ENCODE measurements around the gene MS4A4A. TPM values are rescaled to one million over a fixed set of nuclear protein-coding genes. Genes with fewer than 3 reads are reported as not detected.
A peak's percentile ranks its signal among the peaks of the same experiment; 100 is the strongest.
"Not testable (repeated sequence)": the region's sequence is repeated elsewhere in the genome, so short reads cannot be mapped to it uniquely, and the experiment has no call there.

MS4A4A gene
- not detected in 2 replicates for total RNA-seq

DNA sequence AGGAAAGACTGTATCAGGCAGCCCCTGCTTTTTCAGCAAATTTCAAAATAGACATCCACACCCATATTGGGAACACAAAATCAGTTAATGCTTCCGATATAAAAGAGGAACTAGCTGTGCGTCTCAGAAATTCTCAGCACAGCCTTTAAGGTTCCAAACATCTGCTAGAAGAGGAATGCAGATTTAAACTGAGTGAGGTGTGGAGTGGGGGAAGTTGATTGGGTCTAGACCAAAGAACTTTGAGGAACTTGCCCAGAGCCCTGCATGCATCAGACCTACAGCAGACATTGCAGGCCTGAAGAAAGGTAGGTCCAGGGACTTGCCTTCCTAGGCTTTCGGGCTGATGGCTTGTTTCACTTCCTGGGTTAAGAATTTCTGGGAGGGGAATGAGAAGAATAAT is at the start of gene MS4A4A:
MS4A4A (plus strand) TSS at position 255 of the 400 bp plus-strand sequence; CDS start at position 265, 10 bp downstream.
- DNase-seq (ENCODE audit: low read depth), result no peak

DNA sequence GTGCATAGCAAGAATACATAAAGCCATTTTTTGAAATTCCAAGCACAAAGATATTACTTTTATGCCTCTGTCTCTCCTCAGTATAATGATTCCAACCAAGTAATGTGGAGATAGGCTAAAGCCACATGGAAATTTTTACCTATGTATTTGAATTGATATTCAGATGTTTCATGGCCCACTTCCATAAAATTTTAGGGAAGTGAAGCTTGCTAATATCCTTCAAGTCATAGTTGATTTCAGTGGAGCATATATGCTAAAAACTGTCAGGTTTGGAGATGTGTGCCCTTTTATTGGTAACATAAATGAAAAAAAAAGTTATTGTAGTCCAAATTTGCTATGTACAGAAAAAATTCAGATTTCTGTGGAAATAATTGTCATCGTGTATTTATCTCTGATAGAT is 49.8 kb upstream of the MS4A4A start:
- DNase-seq (ENCODE audit: low read depth), result no peak

DNA sequence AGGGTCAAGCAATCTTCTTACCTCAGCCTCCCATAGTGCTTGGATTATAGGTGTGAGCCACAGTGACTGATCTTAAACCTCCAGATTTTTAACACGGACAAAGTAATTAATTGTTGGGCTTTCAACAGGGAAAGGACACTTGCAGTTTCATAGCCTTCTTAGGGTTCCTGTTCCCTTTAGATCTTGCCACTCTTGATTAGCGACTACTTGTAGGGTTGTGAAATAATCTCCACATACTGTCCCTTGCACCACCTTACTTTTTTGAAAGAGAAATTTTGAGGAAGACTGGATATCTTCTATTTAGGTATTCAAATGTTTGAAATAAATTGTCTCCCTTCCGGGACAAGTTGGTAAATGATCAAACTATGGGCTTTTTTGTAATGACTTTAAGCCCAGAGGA is 45.1 kb upstream of the MS4A4A start:
- no peak for DNase-seq (ENCODE audit: low read depth)

DNA sequence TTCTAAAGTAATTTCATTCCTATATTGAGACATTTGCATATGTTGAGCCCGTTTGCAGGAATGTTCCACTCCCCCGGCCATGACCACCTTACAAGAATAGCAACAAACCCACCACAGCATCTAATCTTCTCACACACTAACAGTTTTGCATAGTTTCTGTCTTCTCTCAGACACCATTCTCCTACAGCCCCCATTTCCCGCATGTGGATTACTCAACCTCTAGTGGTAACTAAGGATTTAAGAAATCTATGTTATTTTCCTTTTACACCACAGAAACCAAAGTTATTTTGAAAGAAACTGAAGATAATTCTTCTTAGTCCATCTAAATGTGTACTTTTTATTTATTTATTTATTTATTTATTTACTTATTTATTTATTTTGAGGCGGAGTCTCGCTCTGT is 39.8 kb upstream of the MS4A4A start:
- DNase-seq (ENCODE audit: low read depth), result no peak

DNA sequence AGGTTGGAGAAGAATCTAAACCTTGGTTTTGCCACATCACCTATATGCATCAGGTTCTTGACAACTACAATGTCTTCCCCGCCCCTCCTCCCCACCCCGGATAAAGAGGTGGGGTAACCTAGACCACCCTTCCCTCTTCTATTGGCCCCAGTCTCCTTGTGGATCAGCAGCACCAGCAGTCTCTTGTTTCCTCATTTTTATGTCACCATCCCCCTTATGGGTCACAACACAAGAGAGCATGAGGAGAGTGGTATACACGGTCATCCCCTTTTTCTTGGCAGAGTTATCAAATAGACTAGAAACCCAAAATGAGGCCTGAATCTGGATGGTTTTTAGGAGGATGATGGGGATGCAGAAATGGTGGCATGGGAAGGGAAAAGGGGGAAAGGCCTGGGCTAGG is 38.7 kb upstream of the MS4A4A start:
- DNase-seq (ENCODE audit: low read depth), result no peak

DNA sequence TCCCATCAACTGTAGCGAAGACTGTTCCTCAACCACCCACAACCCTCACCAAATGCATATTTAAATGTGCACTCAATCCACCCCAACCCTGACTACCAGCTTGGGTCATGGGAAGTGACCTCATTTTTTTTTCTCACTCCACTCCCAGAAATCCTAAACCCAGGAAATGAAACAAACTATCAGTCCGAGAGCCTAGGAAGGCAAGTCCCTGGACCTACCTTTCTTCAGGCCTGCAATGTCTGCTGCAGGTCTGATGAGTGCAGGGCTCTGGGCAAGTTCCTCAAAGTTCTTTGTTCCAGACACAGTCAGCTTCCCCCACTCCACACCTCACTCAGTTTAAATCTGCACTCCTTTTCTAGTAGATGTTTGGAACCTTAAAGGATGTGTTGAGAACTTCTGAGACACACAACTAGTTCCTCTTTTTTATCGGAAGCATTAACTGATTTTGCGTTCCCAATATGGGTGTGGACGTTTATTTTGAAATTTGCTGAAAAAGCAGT is 37.7 kb upstream of the MS4A4A start, which contains the start of gene MS4A4E:
MS4A4E (minus strand) TSS at position 398 of the 500 bp plus-strand sequence. CDS start 13,082 bp downstream, outside the sequence.
- DNase-seq (ENCODE audit: low read depth), result no peak

DNA sequence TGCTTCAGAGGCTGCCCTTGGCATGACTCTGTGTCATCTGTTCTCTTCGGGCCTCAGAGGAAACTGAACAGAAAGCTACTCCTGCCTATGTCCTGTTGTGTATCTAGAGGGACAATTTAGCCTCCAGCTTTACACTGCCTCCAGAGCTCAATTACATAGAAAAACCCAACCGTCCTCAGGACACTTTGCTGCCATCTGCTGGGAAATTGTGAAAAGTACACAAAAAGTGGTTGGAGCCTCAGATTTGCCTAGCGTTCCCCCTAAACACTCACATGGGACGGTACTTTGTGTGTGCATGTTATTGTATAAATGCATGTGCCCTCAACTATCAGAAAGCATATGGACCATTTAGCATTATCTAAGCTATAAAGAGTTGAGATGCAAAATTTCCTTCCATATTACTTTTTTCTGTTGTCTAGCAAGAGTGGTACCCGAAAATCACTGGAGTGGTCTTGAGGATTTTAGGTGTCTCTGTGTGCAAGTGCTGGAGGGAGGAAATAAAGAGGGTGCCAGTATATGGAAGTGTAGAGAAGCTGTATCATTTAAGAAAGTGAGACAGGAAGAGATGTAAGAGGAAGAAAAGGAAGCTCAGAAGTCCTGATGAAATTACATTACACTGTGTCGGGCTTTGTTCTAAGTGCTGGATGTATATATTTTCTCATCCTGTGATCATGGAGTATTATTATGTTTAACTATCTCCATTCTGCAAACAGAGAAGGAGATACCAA is 28.8 kb upstream of the MS4A4A start:
- peak; percentile 11 for DNase-seq (ENCODE audit: low read depth)

DNA sequence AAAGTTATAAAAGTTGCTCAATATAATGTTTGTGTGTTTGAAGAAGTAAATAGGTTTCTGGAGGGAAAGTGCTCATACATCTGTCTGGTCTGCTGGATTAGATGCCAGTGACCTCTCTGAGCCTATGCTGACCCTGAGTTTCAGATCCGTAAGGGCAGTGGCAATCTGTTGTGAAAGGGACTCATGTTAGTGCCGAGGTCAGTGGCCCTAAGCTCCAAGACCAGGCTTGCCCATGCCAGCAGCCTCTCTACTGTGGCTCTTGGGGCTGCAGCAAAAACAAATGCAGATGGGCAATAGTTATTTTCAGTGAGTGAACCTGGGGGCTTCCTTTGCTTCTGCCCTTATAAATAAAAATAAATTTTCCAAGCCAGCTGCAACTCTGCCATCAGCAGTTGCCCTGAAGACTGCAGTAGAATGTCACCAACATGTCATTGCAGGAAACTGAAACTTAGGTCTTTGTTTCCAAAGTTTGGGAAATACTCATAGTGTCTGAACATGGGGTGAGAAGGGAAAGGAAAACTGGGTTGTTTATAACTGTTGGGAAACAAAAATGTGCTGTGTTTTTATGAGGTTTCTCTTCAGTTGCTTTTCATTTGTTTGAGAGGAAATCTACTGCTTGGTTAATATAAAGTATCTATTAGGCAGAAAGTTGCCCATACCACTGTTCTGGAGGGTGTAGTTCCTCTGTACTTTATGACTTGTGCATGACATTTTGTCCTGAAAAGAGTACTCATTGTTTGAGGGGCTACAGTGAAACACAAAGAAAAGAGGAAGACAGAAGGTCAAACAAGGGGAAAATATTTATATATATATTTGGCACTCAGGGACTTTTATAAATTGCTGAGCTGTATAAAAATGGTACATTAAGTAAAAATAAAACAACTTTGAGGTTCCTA is 28.0 kb upstream of the MS4A4A start:
- no peak for DNase-seq (ENCODE audit: low read depth)

DNA sequence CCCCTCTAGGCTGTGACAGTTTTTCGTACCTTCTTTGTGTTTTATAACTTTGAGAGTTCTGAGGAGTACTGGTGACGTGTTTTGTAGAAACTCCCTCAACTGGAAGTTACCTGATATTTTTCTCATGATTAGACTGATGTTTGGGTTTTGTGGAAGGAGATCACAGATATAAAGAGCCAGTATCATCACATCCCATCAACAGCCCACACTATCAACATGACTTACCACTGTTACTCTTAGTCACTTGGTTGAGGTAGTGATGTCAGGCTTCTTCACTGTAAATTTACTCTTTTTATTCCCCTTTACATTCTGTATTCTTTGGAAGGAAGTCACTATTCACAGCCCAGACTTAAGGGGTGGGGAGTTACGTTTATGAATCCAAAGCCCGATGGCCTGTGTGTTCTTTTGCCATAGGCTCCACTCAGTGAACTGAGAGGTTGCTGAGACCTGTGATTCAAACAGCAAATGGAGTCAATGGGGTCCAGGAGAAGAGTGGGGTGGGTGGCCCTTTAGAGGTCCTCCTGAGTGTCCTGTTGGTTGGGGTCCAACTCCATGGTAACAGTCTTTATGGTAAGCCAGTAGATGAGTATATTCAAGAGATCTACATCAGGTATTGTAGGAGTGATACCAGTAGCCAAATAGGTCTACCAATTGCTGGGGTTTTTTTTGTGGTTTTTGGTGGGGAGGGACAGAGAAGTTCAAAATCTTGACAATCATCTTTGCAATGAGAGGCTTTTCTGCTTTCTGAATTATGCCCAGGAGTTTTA is 22.3 kb upstream of the MS4A4A start:
- DNase-seq (ENCODE audit: low read depth), result no peak

DNA sequence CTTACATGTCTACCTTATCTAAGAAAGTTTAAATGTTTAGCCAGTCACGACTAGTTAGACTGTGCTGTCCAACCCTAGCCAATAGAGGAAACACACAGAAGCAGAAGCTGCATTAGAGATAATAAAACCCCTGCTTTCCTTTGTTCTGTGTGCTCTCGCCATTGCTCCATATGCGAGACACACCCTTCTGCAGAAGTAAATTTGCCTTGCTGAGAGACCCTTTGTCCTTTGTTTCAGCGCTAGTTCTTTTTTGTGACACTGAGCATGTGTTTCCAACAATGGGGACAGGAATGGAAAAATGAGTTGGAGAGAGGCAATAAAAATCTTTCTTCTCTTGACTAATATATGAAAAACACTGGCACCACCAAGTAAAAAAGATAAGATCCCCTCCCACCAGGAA is 19.5 kb upstream of the MS4A4A start:
- no peak for DNase-seq (ENCODE audit: low read depth)

DNA sequence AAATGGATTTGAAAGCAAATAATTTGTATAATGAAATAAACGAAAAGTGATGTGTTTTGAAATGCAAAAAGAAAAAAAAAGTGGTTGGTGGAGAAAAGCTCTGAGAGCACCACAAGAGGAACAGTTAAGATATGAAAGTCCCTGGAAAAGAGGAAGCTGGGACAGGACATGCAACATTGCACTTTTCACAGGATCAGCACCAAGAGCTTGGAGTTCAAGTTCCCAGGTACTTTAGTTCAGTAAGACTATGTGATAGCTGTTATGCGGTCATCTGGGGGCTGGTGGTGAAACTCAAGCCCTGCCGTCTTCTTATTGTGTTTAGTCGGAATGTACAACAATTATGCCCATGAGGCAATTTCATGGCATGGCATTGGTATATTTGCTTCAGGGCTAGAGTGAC is 17.1 kb upstream of the MS4A4A start:
- no peak for DNase-seq (ENCODE audit: low read depth)

DNA sequence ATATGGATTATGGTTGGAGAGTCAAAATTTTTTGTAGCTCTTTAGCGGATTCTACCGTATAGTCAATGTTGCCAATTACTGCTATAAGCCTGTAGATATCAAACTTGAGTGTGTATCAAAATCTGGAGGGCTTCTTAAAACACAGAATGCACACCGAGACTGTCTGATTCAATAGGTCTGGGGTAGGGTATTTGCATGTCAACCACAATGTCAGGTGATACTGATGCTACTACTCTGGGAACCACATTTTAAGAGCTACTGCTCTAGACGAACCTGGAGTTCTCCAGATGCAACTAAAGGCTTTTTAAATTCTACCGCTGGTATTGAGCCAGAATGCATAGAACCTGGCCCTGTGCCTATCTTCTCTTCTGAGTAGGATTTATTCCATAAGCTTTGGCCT is 15.8 kb upstream of the MS4A4A start:
- DNase-seq (ENCODE audit: low read depth), result no peak

DNA sequence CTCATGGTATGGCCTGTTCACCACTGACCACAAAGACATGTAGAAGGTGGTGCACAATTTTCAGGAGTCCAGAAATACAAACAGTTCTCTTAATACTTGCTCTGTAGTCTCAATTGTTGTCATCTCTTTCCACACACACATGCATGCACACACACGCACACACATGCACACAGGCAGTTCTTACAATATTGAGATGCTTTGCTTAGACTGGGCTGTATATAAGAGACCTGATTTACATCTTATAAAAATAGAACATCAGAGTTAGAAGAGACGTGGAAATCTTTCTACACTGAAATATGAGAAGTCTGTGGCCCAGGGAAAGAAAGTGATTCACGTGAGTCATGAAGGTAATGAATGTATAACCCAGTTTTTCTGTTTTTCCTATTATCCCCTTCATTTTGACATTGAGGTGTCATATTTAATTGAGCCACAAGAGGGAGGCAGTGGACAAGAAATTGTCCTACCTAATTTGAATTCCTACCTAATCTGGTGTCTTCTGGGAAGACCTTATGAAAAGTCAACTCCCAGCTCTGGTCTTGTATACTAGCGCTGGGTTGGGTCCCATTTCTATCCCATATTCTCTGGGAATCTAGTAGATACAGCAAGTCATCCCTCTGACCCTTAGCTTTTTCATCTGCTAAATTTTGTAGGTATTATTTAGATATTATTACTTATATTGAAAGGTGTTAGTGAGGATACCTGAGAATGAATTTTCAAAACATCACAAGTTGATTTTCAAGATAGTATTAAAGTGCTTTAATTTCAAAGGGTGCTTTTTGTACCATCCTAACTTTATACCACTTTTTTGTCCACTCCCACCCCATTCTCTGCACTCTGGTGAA is 14.9 kb upstream of the MS4A4A start:
- DNase-seq (ENCODE audit: low read depth), result peak; percentile 41

DNA sequence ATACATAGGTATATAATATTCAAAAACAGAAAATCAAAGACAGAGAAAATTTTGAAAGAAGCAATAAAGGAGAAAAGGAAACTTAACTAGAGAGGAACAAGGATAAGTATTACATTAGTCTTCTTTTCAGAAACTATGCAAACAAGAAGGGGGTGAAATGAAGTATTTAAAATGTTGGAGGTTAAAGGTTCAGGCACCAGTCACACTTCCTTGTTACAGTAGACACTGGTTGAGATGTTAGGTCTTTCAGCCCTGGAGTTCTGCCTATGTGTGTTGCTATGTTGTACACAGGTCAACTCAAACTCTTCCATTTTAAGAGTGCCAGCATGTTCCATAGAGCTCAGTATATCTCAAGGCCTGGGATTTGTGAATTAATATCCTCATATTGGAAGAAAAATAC is 6.0 kb upstream of the MS4A4A start:
- DNase-seq (ENCODE audit: low read depth), result no peak

DNA sequence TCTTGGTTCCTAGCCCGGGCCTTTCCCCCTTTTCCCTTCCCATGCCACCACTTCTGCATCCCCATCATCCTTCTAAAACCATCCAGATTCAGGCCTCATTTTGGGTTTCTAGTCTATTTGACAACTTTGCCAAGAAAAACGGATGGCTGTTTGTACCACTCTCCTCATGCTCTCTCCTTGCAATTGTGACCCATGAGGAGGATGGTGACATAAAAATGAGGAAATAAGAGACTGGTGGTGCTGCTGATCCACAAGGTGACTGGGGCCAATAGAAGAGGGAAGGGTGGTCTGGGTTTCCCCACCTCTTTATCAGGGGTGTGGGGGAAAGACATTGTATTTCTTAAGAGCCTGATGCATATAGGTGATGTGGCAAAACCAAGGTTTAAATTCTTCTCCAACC is 1.0 kb downstream of the MS4A4A start:
- DNase-seq (ENCODE audit: low read depth), result no peak

DNA sequence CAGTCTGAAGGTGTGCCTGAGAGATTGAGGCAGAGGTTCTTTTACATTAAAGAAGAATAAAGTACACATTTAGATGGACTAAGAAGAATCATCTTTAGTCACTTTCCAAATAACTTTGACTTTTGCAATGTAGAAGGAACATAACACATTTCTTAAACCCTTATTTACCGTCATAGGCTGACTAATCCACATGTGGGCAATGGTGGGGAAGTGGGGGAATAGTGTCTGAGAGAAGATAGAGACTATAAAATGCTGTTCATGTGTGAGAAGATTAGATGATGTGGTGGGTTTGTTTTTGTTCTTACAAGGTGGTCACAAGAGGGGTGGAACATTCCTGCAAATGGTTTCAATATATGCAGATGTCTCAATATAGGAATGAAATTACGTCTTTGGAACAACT is 1.8 kb downstream of the MS4A4A start:
- no peak for DNase-seq (ENCODE audit: low read depth)

DNA sequence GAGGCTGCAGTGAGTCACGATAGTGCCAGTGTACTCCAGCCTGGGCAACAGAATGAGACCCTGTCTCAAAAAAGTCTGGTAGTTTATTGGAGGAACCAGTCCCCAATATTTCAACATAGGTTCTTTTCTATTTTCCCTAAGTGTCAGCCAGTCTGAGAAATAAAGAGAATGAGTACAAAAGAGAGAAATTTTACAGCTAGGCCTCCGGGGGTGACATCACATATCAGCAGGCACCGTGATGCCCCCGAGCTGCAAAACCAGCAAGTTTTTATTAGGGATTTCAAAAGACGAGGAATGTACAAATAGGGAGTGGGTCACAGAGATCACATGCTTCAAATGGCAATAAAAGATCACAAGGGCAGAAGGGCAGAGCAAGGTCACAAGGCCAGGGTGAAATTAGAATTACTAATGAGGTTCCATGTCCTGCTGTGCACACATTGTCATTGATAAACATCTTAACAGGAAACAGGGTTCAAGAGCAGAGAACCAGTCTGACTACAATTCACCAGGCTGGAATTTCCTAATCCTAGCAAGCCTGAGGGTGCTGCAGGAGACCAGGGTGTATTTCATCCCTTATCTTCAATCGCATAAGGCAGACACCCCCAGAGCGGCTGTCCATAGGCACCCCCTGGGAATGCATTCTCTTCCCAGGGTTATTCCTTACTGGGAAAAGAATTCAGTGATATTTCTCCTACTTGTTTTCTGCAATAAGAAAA is 5.1 kb downstream of the MS4A4A start:
- DNase-seq (ENCODE audit: low read depth), result not testable (repeated sequence)

DNA sequence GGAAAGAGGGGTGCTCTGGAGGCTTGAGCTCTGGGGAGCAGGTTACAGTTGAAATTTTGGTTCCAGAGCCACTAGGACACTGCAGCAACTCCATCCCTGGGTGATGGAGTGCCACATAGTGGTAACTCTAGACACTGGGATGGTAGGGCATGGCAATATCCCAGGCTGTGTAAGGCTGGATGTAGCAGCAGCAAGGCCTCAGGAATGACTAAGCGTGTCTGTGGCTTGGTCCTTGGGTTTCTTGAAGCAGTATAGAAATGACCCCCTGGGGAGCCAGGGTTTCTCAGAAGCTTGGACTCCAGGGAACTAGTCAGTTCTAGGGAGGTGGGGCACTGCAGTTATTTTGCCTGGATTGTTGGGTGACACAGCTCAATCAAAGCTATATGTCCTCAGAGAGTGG is 8.1 kb downstream of the MS4A4A start:
- no peak for DNase-seq (ENCODE audit: low read depth)

DNA sequence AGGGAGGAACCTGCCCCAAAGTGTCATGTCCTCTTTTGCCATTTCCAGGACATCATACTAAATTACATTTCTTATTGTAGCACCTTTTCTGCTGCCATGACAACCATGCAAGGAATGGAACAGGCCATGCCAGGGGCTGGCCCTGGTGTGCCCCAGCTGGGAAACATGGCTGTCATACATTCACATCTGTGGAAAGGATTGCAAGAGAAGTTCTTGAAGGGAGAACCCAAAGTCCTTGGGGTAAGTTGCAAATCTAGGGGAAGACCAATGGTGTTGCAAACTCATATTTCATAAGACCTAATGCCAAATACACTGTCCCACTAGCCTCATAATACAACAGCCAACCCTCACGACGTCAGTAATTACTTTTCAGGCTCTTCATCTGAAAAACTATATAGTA is 11.7 kb downstream of the MS4A4A start:
- DNase-seq (ENCODE audit: low read depth), result no peak

DNA sequence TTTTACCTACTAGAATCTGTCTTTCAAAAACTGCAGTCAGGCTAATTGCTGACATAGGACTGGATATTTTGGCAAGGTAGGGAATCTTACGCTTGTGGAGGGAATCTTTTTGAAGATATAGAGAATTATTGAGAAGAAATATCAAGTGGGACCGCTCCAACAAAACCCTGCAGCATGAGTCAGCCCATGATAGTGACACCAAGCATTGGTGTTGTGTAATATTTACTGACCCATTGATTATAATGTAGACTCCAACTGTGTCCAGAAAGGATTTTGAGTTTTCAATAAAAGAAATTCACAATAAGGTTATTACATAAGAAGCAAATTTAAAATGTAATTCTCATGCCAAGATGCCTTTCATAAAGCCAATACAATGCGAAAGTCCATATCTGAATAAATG is 20.7 kb downstream of the MS4A4A start:
- no peak for DNase-seq (ENCODE audit: low read depth)
